B cell (primary cell): Measurements from ENCODE around the gene TRMT11. TPM values are rescaled to one million over a fixed set of nuclear protein-coding genes. Genes with fewer than 3 reads are reported as not detected.
"Not testable (repeated sequence)": the region's sequence is repeated elsewhere in the genome, so short reads cannot be mapped to it uniquely, and the experiment has no call there.

Experiments
- ATAC-seq: fragments of 200-7000 bp; cut with Tn5 transposase; one replicate; pipeline ENCODE4 v1.10.0; 2021; ENCODE audit warnings: low read depth, mild to moderate bottlenecking, moderate number of reproducible peaks, moderate library complexity
- CTCF ChIA-PET: fragments of 350-600 bp; sonication (Branson Sonifier 250); formaldehyde crosslinking; loops from one replicate; lab custom pipeline; 2021; ENCODE audit warnings: antibody characterized with exemption, inconsistent platforms; lab: Charles Lee
- POLR2A ChIA-PET: fragments of 350-600 bp; sonication (Branson Sonifier 250); formaldehyde crosslinking; loops from one replicate; lab custom pipeline; 2021; ENCODE audit warnings: antibody characterized with exemption; lab: Charles Lee
- DNase-seq: peaks from one replicate; pipeline ENCODE4 v3.0.0; 2013
- H2AFZ ChIP-seq: 2 replicates; pipeline ENCODE4 v1.6.1; 2012; ENCODE audit warnings: mild to moderate bottlenecking, low read depth, low read length; ENCODE audit not compliant: insufficient read depth, poor library complexity, severe bottlenecking
- H3K27ac ChIP-seq, 2 donors: 1 replicate in 1 of 2; 2 replicates in 1 of 2; pipeline ENCODE4 v1.5.1; 2012 to 2013; ENCODE audit warnings: low read length in 2 of 2, mild to moderate bottlenecking in 2 of 2, moderate library complexity in 1 of 2
- H3K27me3 ChIP-seq, 4 experiments: fragments of 200-600 bp in 1 of 4; sonication (generic) in 1 of 4; replicated peaks in 1 of 4; 1 replicate in 2 of 4; 2 replicates in 2 of 4; pipeline versions ENCODE4 v1.6.1 to v1.7.0; 2013 to 2016; ENCODE audit warnings: low read length in 3 of 4, mild to moderate bottlenecking in 2 of 4, mixed read lengths in 1 of 4, moderate library complexity in 1 of 4; ENCODE audit not compliant: insufficient read depth in 4 of 4, control insufficient read depth in 3 of 4; ENCODE audit errors: control extremely low read depth in 1 of 4
- H3K36me3 ChIP-seq, 2 experiments: replicated peaks in 1 of 2; 1 replicate in 1 of 2; 2 replicates in 1 of 2; pipeline versions ENCODE4 v1.6.1 to v1.7.1; 2013; ENCODE audit warnings: low read length in 1 of 2; ENCODE audit not compliant: insufficient read depth in 2 of 2, control insufficient read depth in 1 of 2; ENCODE audit errors: control extremely low read depth in 1 of 2, extremely low read depth in 1 of 2
- H3K4me1 ChIP-seq, 2 donors: fragments of 200-600 bp in 1 of 2; sonication (generic) in 1 of 2; 1 replicate in 1 of 2; 2 replicates in 1 of 2; pipeline versions ENCODE4 v1.5.1 to v1.6.1; 2013 to 2017; ENCODE audit warnings: low read length in 2 of 2; ENCODE audit not compliant: control insufficient read depth in 2 of 2, insufficient read depth in 2 of 2
- H3K4me2 ChIP-seq: replicated peaks from 2 replicates; pipeline ENCODE3; 2012; ENCODE audit warnings: mild to moderate bottlenecking, low read depth, low read length; ENCODE audit not compliant: poor library complexity, severe bottlenecking
- H3K4me3 ChIP-seq, 5 experiments: fragments of 200-600 bp in 1 of 5; sonication (generic) in 1 of 5; 1 replicate in 3 of 5; 2 replicates in 2 of 5; pipeline versions ENCODE4 v1.5.1 to v1.7.0; 2011 to 2016; ENCODE audit warnings: low read length in 4 of 5, mild to moderate bottlenecking in 4 of 5, low read depth in 2 of 5, control low read depth in 1 of 5, moderate library complexity in 1 of 5; ENCODE audit not compliant: insufficient read depth in 1 of 5; ENCODE audit errors: control extremely low read depth in 1 of 5, extremely low read depth in 1 of 5
- H3K79me2 ChIP-seq: fragments of 200-600 bp; sonication (generic); one replicate; pipeline ENCODE4 v1.6.0; 2016; ENCODE audit warnings: low read length; ENCODE audit not compliant: control insufficient read depth, insufficient read depth
- H3K9ac ChIP-seq: fragments of 200-600 bp; sonication (generic); 2 replicates; pipeline ENCODE4 v1.6.1; 2017; ENCODE audit warnings: mild to moderate bottlenecking, low read length, moderate library complexity
- H3K9me3 ChIP-seq, 3 donors: one replicate each; pipeline versions ENCODE4 v1.6.1 to v1.7.1; 2013; ENCODE audit warnings: low read length in 2 of 3; ENCODE audit not compliant: control insufficient read depth in 2 of 3, insufficient read depth in 1 of 3; ENCODE audit errors: control extremely low read depth in 1 of 3
- H4K20me1 ChIP-seq: 2 replicates; pipeline ENCODE4 v1.6.0; 2012; ENCODE audit warnings: mild to moderate bottlenecking, low read length; ENCODE audit not compliant: insufficient read depth, control insufficient read depth, poor library complexity, severe bottlenecking
- H3K27ac Mint-ChIP-seq: one replicate; pipeline ENCODE4 v1.8.0; 2021; ENCODE audit warnings: mixed read lengths
- H3K27me3 Mint-ChIP-seq: one replicate; pipeline ENCODE4 v1.8.0; 2021; ENCODE audit warnings: mixed read lengths
- H3K4me1 Mint-ChIP-seq: one replicate; pipeline ENCODE4 v1.8.0; 2021; ENCODE audit warnings: mixed read lengths
- H3K4me3 Mint-ChIP-seq: one replicate; pipeline ENCODE4 v1.8.0; 2021; ENCODE audit warnings: mixed read lengths
- H3K9me3 Mint-ChIP-seq: one replicate; pipeline ENCODE4 v1.8.0; 2022; ENCODE audit warnings: mixed read lengths; ENCODE audit not compliant: insufficient read depth
- EZH2 ChIP-seq: IDR thresholded peaks from 2 replicates; pipeline ENCODE4 v1.6.1; 2012; ENCODE audit warnings: borderline replicate concordance, low read depth, mild to moderate bottlenecking, moderate library complexity, low read length; ENCODE audit not compliant: insufficient read depth, poor library complexity, severe bottlenecking
- WGBS: methylation state at CpG from one replicate; pipeline ENCODE4 v1.1.5; 2013; ENCODE audit warnings: missing lambda C conversion rate; ENCODE audit not compliant: insufficient coverage; 5-methylcytosine and 5-hydroxymethylcytosine counted together
- intact Hi-C: fragments of 100-400 bp; cut with micrococcal nuclease; formaldehyde crosslinking; loops from one replicate; pipeline ENCODE4 v1.10.0; 2022
- polyA plus RNA-seq: library from polyadenylated mRNA; depleted of rRNA; stranded (reverse); fragments of >200 nt; gene quantifications from 2 replicates; pipeline ENCODE4 v1.2.3, GENCODE V29; 2012
- total RNA-seq, 2 donors: library from RNA; stranded (reverse); fragments of 120-200 nt in 1 of 2; gene quantifications; 1 replicate in 1 of 2; 2 replicates in 1 of 2; pipeline versions ENCODE4 v1.2.3 to v1.2.4, GENCODE V29; 2013 to 2022
- TF ChIP-seq, protein P1 (sequence below): fragments of 200-600 bp; IDR thresholded peaks from one replicate; pipeline ENCODE4 v1.8.0; 2022; ENCODE audit warnings: antibody characterized with exemption, mild to moderate bottlenecking

TRMT11 gene
- total and polyA plus RNA-seq, 2 donors (not counting 1 experiment from before 2014, with no cell fraction given), result 12.1 to 30.4 TPM

DNA sequence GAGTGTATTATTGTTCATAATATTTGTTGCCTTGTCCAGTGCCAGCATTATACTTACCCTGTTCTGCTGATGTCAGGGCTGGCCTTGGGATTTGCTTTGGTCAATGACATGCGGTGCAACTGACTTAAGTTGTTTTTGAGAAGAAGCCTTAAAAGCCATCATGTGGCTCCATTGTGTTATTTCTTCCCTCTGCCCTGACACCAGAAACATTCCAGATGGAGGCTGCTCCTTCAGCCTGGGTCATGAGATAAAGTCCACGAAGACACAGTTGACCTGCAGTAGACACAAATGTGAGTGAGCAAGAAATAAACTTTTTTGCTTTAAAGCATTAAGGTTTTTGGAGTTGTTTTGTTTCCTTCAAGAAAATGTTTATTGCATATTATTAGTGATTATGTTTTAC is 37.3 kb upstream of the TRMT11 start:
- Histone ChIP-seq H3K79me2 (no peaks in the 10 kb centered on the region), H3K4me1 (no peaks in the 10 kb centered on the region), H3K9me3 (no peaks in the 10 kb centered on the region), H3K27ac (no peak overlapping the region), H3K4me3 (no peak overlapping the region), H4K20me1 (no peaks in the 10 kb centered on the region), H3K9ac (no peak overlapping the region), H2AFZ (no peak overlapping the region), H3K4me2 (no peak overlapping the region), H3K36me3 (no peaks in the 10 kb centered on the region), H3K27me3 (peaks cover 0 to 3% (median 0%) of the 10 kb centered on the region in 4 experiments)
- Mint-ChIP-seq H3K9me3 (no peaks in the 10 kb centered on the region), H3K4me3 (no peak overlapping the region), H3K27ac (no peak overlapping the region), H3K4me1 (no peaks in the 10 kb centered on the region), H3K27me3 (peaks cover 8% of the 10 kb centered on the region)
- ATAC-seq, result no peak
- POLR2A ChIA-PET, result no interaction called here
- DNase-seq, result no peak
- CTCF ChIA-PET, result no interaction called here
- TF ChIP-seq, protein P1, sequence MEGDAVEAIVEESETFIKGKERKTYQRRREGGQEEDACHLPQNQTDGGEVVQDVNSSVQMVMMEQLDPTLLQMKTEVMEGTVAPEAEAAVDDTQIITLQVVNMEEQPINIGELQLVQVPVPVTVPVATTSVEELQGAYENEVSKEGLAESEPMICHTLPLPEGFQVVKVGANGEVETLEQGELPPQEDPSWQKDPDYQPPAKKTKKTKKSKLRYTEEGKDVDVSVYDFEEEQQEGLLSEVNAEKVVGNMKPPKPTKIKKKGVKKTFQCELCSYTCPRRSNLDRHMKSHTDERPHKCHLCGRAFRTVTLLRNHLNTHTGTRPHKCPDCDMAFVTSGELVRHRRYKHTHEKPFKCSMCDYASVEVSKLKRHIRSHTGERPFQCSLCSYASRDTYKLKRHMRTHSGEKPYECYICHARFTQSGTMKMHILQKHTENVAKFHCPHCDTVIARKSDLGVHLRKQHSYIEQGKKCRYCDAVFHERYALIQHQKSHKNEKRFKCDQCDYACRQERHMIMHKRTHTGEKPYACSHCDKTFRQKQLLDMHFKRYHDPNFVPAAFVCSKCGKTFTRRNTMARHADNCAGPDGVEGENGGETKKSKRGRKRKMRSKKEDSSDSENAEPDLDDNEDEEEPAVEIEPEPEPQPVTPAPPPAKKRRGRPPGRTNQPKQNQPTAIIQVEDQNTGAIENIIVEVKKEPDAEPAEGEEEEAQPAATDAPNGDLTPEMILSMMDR, result no peak
- no peak for TF ChIP-seq EZH2
- intact Hi-C loops, result no loop called here
- 100% methylated on average over 1 of the region's 2 CpGs for WGBS

DNA sequence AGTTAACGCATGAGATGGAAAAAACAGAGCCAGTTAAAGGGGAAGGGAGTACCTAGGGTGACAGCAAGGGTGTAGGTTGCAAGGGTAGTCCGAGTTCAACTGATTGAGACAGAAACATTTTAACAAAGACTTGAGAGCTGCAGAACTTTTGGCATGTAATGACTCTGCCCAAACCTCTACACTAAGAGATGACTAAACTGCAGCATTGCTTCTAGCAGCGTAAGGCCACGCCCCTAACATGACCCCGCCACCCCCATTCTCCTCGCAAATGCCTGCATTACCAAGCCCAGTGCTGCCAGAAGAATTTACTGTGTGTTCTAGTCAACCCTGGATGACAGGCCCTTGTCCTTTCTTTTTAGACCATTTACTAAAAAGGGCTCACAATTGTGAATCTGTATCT is 36.0 kb upstream of the TRMT11 start:
- H3K27ac Mint-ChIP-seq, result no peak overlapping the region
- no peak overlapping the region for H3K4me2 ChIP-seq
- ATAC-seq (no peak), DNase-seq (no peak)
- no peaks in the 10 kb centered on the region for H3K9me3 ChIP-seq
- intact Hi-C loops, result no loop called here
- 100% methylated on average over 4 of the region's 6 CpGs for WGBS
- H4K20me1 ChIP-seq, result no peaks in the 10 kb centered on the region
- H3K27ac ChIP-seq, result no peak overlapping the region
- peaks cover 2% of the 10 kb centered on the region for H3K79me2 ChIP-seq
- no peaks in the 10 kb centered on the region for H3K36me3 ChIP-seq
- H3K27me3 Mint-ChIP-seq, result peaks cover 8% of the 10 kb centered on the region
- CTCF ChIA-PET, result interaction anchor here (1.4 kb wide), 1 partner anchor 93 kb away, joined by 4 read pairs; no protein-coding TSS in a partner anchor
- no peaks in the 10 kb centered on the region for H3K4me1 ChIP-seq
- H3K9ac ChIP-seq, result no peak overlapping the region
- no peak overlapping the region for H3K4me3 Mint-ChIP-seq
- POLR2A ChIA-PET, result no interaction called here
- no peaks in the 10 kb centered on the region for H3K9me3 Mint-ChIP-seq
- H3K4me3 ChIP-seq, result no peak overlapping the region
- H2AFZ ChIP-seq, result no peak overlapping the region
- peaks cover 1% of the 10 kb centered on the region for H3K4me1 Mint-ChIP-seq
- TF ChIP-seq, protein P1, result no peak
- no peak for TF ChIP-seq EZH2
- no peaks in the 10 kb centered on the region for H3K27me3 ChIP-seq

DNA sequence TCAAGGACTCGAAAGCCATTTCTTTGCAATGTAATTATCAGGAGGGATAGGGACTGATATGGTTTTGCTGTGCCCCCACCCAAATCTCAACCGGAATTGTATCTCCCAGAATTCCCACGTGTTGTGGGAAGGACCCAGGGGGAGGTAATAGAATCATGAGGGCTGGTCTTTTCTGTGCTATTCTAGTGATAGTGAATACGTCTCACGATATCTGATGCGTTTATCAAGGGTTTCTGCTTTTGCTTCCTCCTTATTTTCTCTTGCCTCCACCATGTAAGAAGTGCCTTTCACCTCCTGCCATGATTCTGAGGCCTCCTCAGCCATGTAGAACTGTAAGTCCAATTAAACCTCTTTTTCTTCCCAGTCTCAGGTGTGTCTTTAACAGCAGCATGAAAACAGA is 35.6 kb upstream of the TRMT11 start:
- H3K27ac Mint-ChIP-seq, H3K4me2 ChIP-seq, POLR2A ChIA-PET, H3K9me3 Mint-ChIP-seq, H3K27me3 Mint-ChIP-seq, H3K79me2 ChIP-seq, H4K20me1 ChIP-seq, H2AFZ ChIP-seq, H3K4me3 Mint-ChIP-seq, H3K27ac ChIP-seq, intact Hi-C loops, ATAC-seq, H3K4me1 Mint-ChIP-seq, H3K4me1 ChIP-seq, H3K36me3 ChIP-seq, H3K9me3 ChIP-seq, H3K9ac ChIP-seq, H3K27me3 ChIP-seq, DNase-seq, H3K4me3 ChIP-seq: not testable (repeated sequence)
- no CpG with 5 or more reads among the region's 6 CpGs for WGBS
- CTCF ChIA-PET, result interaction anchor here (0.8 to 1.6 kb wide), 3 partner anchors 11 to 94 kb away, joined by 3 to 6 read pairs (median 4); no protein-coding TSS in a partner anchor
